ENCODE measurements around the gene ANO10. TPM values are rescaled to one million over a fixed set of nuclear protein-coding genes. Genes with fewer than 3 reads are reported as not detected.
"Not testable (repeated sequence)": the region's sequence is repeated elsewhere in the genome, so short reads cannot be mapped to it uniquely, and the experiment has no call there.

The ANO10 gene
- total RNA-seq, 4 donors from 2014 or later = 20.2 to 29.2 (median 26.1) TPM

DNA sequence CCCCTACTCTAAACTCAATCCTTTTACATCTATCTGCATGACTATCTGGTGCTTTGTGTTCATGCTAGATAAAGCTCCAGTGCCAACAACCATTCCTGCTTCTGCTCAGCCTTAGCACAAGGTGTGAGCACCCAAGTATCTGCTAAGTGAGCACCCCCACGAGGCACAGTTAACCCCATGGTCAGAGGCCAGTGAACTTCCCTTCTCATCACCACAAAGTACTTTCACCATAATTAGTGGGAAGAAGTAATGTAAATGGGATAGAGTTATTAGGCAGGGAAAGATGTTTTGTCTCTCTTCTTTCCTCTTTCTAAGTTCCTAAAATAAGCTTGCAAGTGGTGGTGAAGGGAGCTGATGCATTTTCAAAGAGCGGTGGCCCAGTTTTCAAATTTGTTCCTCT is 96.4 kb downstream of the ANO10 start:
- no peak for DNase-seq (ENCODE audit: low spot score)
- no peak for ATAC-seq (ENCODE audit: low FRiP score)
- no peak for TF ChIP-seq CTCF (IDR thresholded peaks at IDR 0.05)

GRCh38 chr3:43523454-43524053 is 98.3 kb downstream of the ANO10 start:
- DNase-seq (ENCODE audit: low spot score) (no peak), ATAC-seq (ENCODE audit: low FRiP score) (no peak)
- TF ChIP-seq CTCF (IDR thresholded peaks at IDR 0.05) = no peak

DNA sequence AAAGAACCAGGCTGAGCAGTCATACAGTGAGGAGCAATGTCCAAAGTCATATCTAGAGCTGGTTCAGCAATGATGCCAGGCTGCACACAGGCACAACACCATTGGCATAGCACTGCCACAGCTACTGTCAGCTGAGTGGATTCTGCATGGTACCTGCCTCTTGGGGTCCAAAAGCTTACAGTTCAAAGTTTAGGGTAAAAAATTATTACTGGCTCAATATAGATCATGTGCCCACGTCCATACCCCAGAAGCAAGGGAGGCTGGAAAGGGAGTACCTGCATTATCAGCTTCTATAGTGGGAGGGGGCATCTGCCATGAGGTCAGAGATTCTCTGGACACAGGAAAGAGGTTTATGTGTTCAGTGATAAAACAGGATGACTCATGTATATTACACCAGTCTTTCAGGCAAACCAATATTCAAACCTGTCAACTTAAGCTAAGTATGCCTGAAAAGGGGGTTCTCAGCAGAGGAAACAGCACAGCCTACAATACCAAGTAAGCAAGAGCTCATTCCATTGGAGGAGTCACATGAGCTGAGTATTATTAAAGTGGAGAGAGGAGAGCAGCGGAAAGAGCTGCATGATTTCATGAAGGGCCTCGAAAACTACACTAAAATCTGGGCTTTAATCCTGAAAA is 99.0 kb downstream of the ANO10 start:
- DNase-seq (ENCODE audit: low spot score) (no peak), ATAC-seq (ENCODE audit: low FRiP score) (no peak)

DNA sequence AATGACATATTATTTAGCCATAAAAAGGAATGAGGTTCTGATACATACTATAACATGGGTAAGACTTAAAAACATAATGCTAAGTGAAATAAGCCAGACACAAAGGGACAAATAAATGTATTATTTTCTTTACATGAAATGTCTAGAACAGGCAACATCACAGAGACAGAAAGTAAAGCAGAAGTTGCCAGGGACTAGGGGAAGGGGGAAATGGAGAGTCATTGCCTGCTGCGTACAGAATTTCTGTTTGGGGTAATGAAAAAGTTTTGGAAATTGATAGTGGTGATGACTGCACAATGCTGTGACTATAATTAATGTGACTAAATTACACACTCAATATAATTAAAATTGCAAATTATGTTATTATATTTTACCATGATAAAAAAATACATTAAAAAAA is 99.9 kb downstream of the ANO10 start:
- DNase-seq (ENCODE audit: low spot score) (no peak), ATAC-seq (ENCODE audit: low FRiP score) (no peak)
- no peak for TF ChIP-seq CTCF (IDR thresholded peaks at IDR 0.05)

More for the DNA sequence above, 99.0 kb downstream of the ANO10 start:
- no peak for TF ChIP-seq CTCF (IDR thresholded peaks at IDR 0.05)

GRCh38 chr3:43518515-43518914 is 103.3 kb downstream of the ANO10 start:
- DNase-seq (ENCODE audit: low spot score); ATAC-seq (ENCODE audit: low FRiP score): not testable (repeated sequence)

GRCh38 chr3:43515970-43516635 is 105.7 kb downstream of the ANO10 start:
- no peak for ATAC-seq (ENCODE audit: low FRiP score)
- no peak for TF ChIP-seq CTCF (IDR thresholded peaks at IDR 0.05)
- no peak for DNase-seq (ENCODE audit: low spot score)

DNA sequence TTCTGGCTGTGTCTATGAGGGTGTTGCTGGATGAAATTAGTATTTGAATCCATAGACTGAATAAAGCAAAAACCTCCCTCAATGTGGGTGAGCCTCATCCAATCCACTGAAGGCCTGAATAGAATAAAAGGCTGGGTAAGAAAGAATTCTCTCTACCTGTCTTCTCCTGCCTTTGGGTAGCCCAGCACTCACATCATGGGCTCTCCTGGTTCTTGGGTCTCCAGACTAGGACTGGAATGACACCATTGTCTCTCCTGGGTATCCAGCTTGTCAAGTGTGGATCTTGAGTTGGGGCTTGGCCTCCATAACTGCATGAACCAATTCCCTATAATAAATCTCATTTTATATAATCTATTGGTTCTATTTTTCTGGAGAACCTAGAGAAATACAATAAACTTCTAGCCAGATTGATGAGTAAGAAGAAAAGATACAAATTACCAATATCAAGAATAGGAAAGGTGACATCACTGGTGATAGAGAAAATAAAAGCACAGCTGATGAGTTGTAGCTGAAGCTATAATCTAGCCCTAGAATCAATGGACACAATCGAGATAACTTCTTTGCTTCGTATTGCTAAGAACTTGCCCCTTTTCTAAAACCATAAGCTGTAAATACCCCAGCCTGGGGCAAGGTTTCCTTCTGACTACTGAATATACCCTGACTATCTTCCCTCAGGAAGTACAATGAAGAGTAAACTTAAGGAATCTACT is 106.4 kb downstream of the ANO10 start:
- ATAC-seq (ENCODE audit: low FRiP score) = no peak
- TF ChIP-seq CTCF (IDR thresholded peaks at IDR 0.05) = no peak
- DNase-seq (ENCODE audit: low spot score) = no peak

Measured in omental fat pad (tissue), 4 donors.